Neural progenitor cell (in vitro differentiated cells): ENCODE results near the gene BOLA1. TPM values are rescaled to one million over a fixed set of nuclear protein-coding genes. Genes with fewer than 3 reads are reported as not detected.
A peak's percentile ranks its signal among the peaks of the same experiment; 100 is the strongest.

Experiments used
- DNase-seq: peaks from one replicate; pipeline ENCODE4 v3.0.0-alpha.2; 2016; ENCODE audit warnings: low spot score
- H2AFZ ChIP-seq: fragments of 200-600 bp; sonication (generic); replicated peaks from 2 replicates; pipeline ENCODE4 v1.6.1; 2016; ENCODE audit warnings: antibody characterized with exemption
- H3F3A ChIP-seq: fragments of 200-600 bp; sonication (generic); 2 replicates; pipeline ENCODE4 v1.6.1; 2016; ENCODE audit warnings: antibody characterized with exemption, low read depth
- H3K27ac ChIP-seq: fragments of 200-600 bp; sonication (generic); 2 replicates; pipeline ENCODE4 v1.5.1; 2016; ENCODE audit warnings: mild to moderate bottlenecking
- H3K27me3 ChIP-seq: fragments of 200-600 bp; sonication (generic); 2 replicates; pipeline ENCODE4 v1.6.1; 2016; ENCODE audit warnings: mild to moderate bottlenecking, moderate library complexity
- H3K36me3 ChIP-seq: fragments of 200-600 bp; sonication (generic); 2 replicates; pipeline ENCODE4 v1.5.1; 2016
- H3K4me1 ChIP-seq: fragments of 200-600 bp; sonication (generic); 2 replicates; pipeline ENCODE4 v1.6.1; 2016; ENCODE audit warnings: mixed run types
- H3K4me2 ChIP-seq: fragments of 200-600 bp; sonication (generic); 2 replicates; pipeline ENCODE4 v1.6.1; 2016
- H3K4me3 ChIP-seq: fragments of 200-600 bp; sonication (generic); 2 replicates; pipeline ENCODE4 v1.5.1; 2016
- H3K79me2 ChIP-seq: fragments of 200-600 bp; sonication (generic); 2 replicates; pipeline ENCODE4 v1.6.1; 2016; ENCODE audit warnings: low read depth
- H3K9ac ChIP-seq: fragments of 200-600 bp; sonication (generic); 2 replicates; pipeline ENCODE4 v1.6.1; 2016
- H3K9me3 ChIP-seq: fragments of 200-600 bp; sonication (generic); 2 replicates; pipeline ENCODE4 v1.5.1; 2016; ENCODE audit warnings: low read depth
- H4K20me1 ChIP-seq: fragments of 200-600 bp; sonication (generic); 2 replicates; pipeline ENCODE4 v1.6.1; 2016; ENCODE audit warnings: low read depth
- H3K27ac Mint-ChIP-seq: 3 replicates; pipeline ENCODE4 v1.8.0; 2021; ENCODE audit warnings: mixed read lengths
- H3K27me3 Mint-ChIP-seq: 2 replicates; pipeline ENCODE4 v1.8.0; 2022; ENCODE audit warnings: low read depth, mild to moderate bottlenecking, inconsistent platforms, moderate library complexity, mixed read lengths; ENCODE audit not compliant: insufficient read depth
- H3K36me3 Mint-ChIP-seq: 3 replicates; pipeline ENCODE4 v1.8.0; 2021; ENCODE audit warnings: mixed read lengths
- H3K4me1 Mint-ChIP-seq: 3 replicates; pipeline ENCODE4 v1.8.0; 2021; ENCODE audit warnings: mixed read lengths
- H3K4me3 Mint-ChIP-seq: 3 replicates; pipeline ENCODE4 v1.8.0; 2021; ENCODE audit warnings: mild to moderate bottlenecking, moderate library complexity, mixed read lengths
- H3K9me3 Mint-ChIP-seq: 3 replicates; pipeline ENCODE4 v1.8.0; 2020; ENCODE audit warnings: mixed read lengths
- CTCF ChIP-seq: fragments of 200-600 bp; sonication (generic); IDR thresholded peaks from 2 replicates; pipeline ENCODE4 v1.5.1; 2017; ENCODE audit warnings: antibody characterized with exemption, mild to moderate bottlenecking
- EZH2 ChIP-seq: fragments of 200-600 bp; sonication (generic); IDR thresholded peaks from 2 replicates; pipeline ENCODE4 v1.6.1; 2017; ENCODE audit warnings: antibody characterized with exemption, mild to moderate bottlenecking, moderate library complexity
- EZH2phosphoT487 ChIP-seq: fragments of 200-600 bp; sonication (generic); IDR thresholded peaks from 2 replicates; pipeline ENCODE4 v1.6.1; 2017; ENCODE audit warnings: antibody characterized with exemption
- total RNA-seq: library from RNA; depleted of rRNA; stranded (reverse); fragments of >200 nt; gene quantifications from 2 replicates; pipeline ENCODE4 v1.2.3, GENCODE V29; 2015; ENCODE audit warnings: low replicate concordance

BOLA1 gene
- total RNA-seq, 1 donor from 2014 or later = 2.4 TPM

GRCh38 chr1:149933208-149933607 is 33.8 kb downstream of the BOLA1 start:
- no peaks in the 10 kb centered on the region for H3K9me3 Mint-ChIP-seq

DNA sequence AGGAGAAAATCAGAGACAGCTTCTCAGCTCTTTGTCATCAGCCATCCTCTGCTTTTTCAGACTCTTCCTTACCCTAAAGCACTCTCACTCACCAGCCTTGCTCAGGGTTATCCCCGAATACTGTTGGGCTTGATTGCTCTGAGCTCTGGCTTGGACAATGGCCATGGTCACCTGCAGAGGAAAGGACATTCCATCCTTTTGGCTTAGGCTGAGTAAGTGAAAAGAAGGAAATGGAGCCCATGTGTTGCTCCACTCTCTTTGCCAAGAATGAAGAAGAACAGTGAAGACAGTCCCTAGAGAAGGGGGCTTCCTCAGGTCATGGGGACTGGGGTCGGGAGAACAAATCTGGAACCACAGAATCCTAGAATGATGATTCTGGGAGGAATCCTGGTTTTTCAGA is 35.0 kb downstream of the BOLA1 start:
- Histone ChIP-seq H3K27ac (no peak overlapping the region), H4K20me1 (no peaks in the 10 kb centered on the region), H2AFZ (no peak overlapping the region), H3K9ac (no peak overlapping the region), H3K9me3 (no peaks in the 10 kb centered on the region), H3K4me2 (no peak overlapping the region), H3F3A (no peaks in the 10 kb centered on the region), H3K4me1 (peaks cover 15% of the 10 kb centered on the region), H3K4me3 (no peak overlapping the region), H3K36me3 (no peaks in the 10 kb centered on the region), H3K27me3 (no peaks in the 10 kb centered on the region), H3K79me2 (no peaks in the 10 kb centered on the region)
- Mint-ChIP-seq H3K27ac (no peak overlapping the region), H3K4me1 (peaks cover 33% of the 10 kb centered on the region), H3K27me3 (peaks cover 4% of the 10 kb centered on the region), H3K36me3 (peaks cover 9% of the 10 kb centered on the region), H3K9me3 (no peaks in the 10 kb centered on the region), H3K4me3 (no peak overlapping the region)
- no peak for TF ChIP-seq EZH2
- no peak for TF ChIP-seq EZH2phosphoT487
- TF ChIP-seq CTCF = no peak
- no peak for DNase-seq

More at GRCh38 chr1:149933208-149933607, 33.8 kb downstream of the BOLA1 start:
- no peak overlapping the region for H3K4me3 ChIP-seq
- TF ChIP-seq EZH2phosphoT487 (no peak), EZH2 (no peak), CTCF (no peak)
- peaks cover 38% of the 10 kb centered on the region for H3K4me1 Mint-ChIP-seq
- H4K20me1 ChIP-seq = no peaks in the 10 kb centered on the region
- H3K27ac Mint-ChIP-seq = peak overlapping the region; percentile 27
- no peak overlapping the region for H2AFZ ChIP-seq
- no peak for DNase-seq
- H3K9me3 ChIP-seq = no peaks in the 10 kb centered on the region
- H3K4me3 Mint-ChIP-seq = peak overlapping the region; percentile 51
- no peaks in the 10 kb centered on the region for H3K79me2 ChIP-seq
- H3K4me2 ChIP-seq = no peak overlapping the region
- H3K27me3 Mint-ChIP-seq = peaks cover 4% of the 10 kb centered on the region
- H3K4me1 ChIP-seq = peaks cover 16% of the 10 kb centered on the region
- H3K9ac ChIP-seq = no peak overlapping the region
- no peaks in the 10 kb centered on the region for H3K36me3 ChIP-seq
- peaks cover 3% of the 10 kb centered on the region for H3F3A ChIP-seq
- H3K27me3 ChIP-seq = no peaks in the 10 kb centered on the region
- no peak overlapping the region for H3K27ac ChIP-seq
- H3K36me3 Mint-ChIP-seq = peaks cover 9% of the 10 kb centered on the region

DNA sequence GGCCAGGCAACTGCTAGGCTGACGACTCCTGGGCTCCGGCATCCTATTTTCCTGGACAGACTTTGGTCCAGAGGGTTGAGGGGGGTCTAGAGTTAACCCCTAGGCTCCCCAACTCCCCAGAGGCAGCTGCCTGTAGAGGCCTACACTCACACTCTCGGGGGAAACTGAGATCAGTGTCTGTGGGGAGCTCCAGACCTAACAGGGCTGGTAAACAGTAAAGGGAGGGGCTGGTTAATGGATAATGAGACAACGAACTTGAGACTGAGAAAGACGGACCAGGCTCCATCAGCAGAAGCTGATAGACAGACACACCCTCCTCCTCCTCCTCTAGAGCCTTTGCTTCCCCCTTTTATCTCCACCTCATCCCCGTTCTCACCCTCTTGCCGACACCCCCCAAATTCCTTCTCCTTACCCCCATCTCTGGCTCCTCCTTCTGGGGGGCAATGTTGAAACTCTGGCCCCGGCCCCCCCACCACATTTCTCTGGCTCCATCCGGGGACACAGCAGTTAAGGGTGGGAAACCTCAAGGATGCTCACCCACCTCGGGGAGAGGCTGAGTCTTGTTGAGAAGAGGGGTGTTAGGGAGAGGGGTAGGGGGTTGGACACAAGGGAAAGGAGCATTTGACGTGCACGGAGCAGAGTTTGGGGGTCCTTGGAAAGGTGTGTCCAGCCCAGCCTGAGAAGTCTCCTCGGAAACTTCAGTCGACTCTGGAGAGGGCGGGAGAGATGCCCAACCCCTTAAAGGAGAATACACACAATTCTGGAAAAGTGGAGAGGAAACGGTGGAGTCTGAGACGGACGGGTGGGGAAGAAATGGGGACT is 37.0 kb downstream of the BOLA1 start, which contains the start of gene MTMR11:
Gene MTMR11, minus strand, starts transcription at position 710 of the 822 bp plus-strand sequence. Its CDS starts 232 bp downstream, at position 478.
- H3K27ac ChIP-seq = no peak within 1 kb of the TSS
- no peak for TF ChIP-seq EZH2phosphoT487
- TF ChIP-seq EZH2 = no peak
- no peak for TF ChIP-seq CTCF
- peaks cover 45% of the 10 kb centered on the region for H3K4me1 Mint-ChIP-seq
- H3K27me3 ChIP-seq = no peaks in the 10 kb centered on the region
- H3K36me3 ChIP-seq = no peaks in the 10 kb centered on the region
- H2AFZ ChIP-seq = peak within 1 kb of the TSS; percentile 86
- peak within 1 kb of the TSS; percentile 38 for H3K4me3 ChIP-seq
- no peaks in the 10 kb centered on the region for H3K9me3 ChIP-seq
- peaks cover 15% of the 10 kb centered on the region for H3K4me1 ChIP-seq
- peaks cover 4% of the 10 kb centered on the region for H3K27me3 Mint-ChIP-seq
- no peaks in the 10 kb centered on the region for H3K9me3 Mint-ChIP-seq
- peaks cover 6% of the 10 kb centered on the region for H3K36me3 Mint-ChIP-seq
- H4K20me1 ChIP-seq = no peaks in the 10 kb centered on the region
- peak within 1 kb of the TSS; percentile 87 for H3K4me3 Mint-ChIP-seq
- H3K79me2 ChIP-seq = no peaks in the 10 kb centered on the region
- no peaks in the 10 kb centered on the region for H3F3A ChIP-seq
- peak within 1 kb of the TSS; percentile 52 for H3K27ac Mint-ChIP-seq
- DNase-seq = peak; percentile 23
- H3K4me2 ChIP-seq = peak within 1 kb of the TSS; percentile 73
- no peak within 1 kb of the TSS for H3K9ac ChIP-seq
